Measurements from ENCODE around the gene SGSM2.

SGSM2 gene

GRCh38 chr17:2399572-2400473 lies 62.5 kb downstream of the SGSM2 start:
- H3K4me1 Mint-ChIP-seq (ENCODE audit: low read depth), result peaks cover 44% of the 10 kb centered on the region
- no peaks in the 10 kb centered on the region for H3K9me3 Mint-ChIP-seq
- no peaks in the 10 kb centered on the region for H3K36me3 Mint-ChIP-seq (ENCODE audit: low read depth)
- peak overlapping the region; percentile 100 for H3K27ac Mint-ChIP-seq
- peak overlapping the region; percentile 92 for H3K4me3 Mint-ChIP-seq
- peak; percentile 93 for DNase-seq (ENCODE audit: low spot score)
- no peaks in the 10 kb centered on the region for H3K27me3 Mint-ChIP-seq (ENCODE audit: low read depth)

GRCh38 chr17:2400474-2400866 lies 63.2 kb downstream of the SGSM2 start:
- H3K27ac Mint-ChIP-seq, result peak overlapping the region; percentile 100
- peaks cover 6% of the 10 kb centered on the region for H3K36me3 Mint-ChIP-seq (ENCODE audit: low read depth)
- peak overlapping the region; percentile 92 for H3K4me3 Mint-ChIP-seq
- no peaks in the 10 kb centered on the region for H3K9me3 Mint-ChIP-seq
- no peaks in the 10 kb centered on the region for H3K27me3 Mint-ChIP-seq (ENCODE audit: low read depth)
- DNase-seq (ENCODE audit: low spot score), result peak; percentile 59
- peaks cover 48% of the 10 kb centered on the region for H3K4me1 Mint-ChIP-seq (ENCODE audit: low read depth)

- Mint-ChIP-seq H3K4me3 (peak within 1 kb of the TSS; percentile 94), H3K27me3 (ENCODE audit: low read depth) (no peaks in the 10 kb centered on the region), H3K9me3 (no peaks in the 10 kb centered on the region), H3K27ac (peak within 1 kb of the TSS; percentile 100), H3K36me3 (ENCODE audit: low read depth) (peaks cover 6% of the 10 kb centered on the region), H3K4me1 (ENCODE audit: low read depth) (peaks cover 47% of the 10 kb centered on the region)
- DNase-seq (ENCODE audit: low spot score), result peak; percentile 95
These were observed 63.6 kb downstream of the SGSM2 start, which contains the start of gene MNT for GRCh38 chr17:2400877-2401425. TSS of gene MNT (minus strand) at chr17:2401060. CDS start at chr17:2400712, 348 bp downstream.

GRCh38 chr17:2401426-2402221 lies 64.3 kb downstream of the SGSM2 start:
- DNase-seq (ENCODE audit: low spot score), result peak; percentile 99
- H3K4me1 Mint-ChIP-seq (ENCODE audit: low read depth), result peaks cover 47% of the 10 kb centered on the region
- no peaks in the 10 kb centered on the region for H3K9me3 Mint-ChIP-seq
- H3K27me3 Mint-ChIP-seq (ENCODE audit: low read depth), result no peaks in the 10 kb centered on the region
- H3K4me3 Mint-ChIP-seq, result peak overlapping the region; percentile 94
- H3K27ac Mint-ChIP-seq, result peak overlapping the region; percentile 100
- H3K36me3 Mint-ChIP-seq (ENCODE audit: low read depth), result peaks cover 6% of the 10 kb centered on the region

- H3K27me3 Mint-ChIP-seq (ENCODE audit: low read depth), result no peaks in the 10 kb centered on the region
- DNase-seq (ENCODE audit: low spot score), result no peak
- H3K4me1 Mint-ChIP-seq (ENCODE audit: low read depth), result peaks cover 47% of the 10 kb centered on the region
- peak overlapping the region; percentile 79 for H3K27ac Mint-ChIP-seq
- H3K4me3 Mint-ChIP-seq, result peak overlapping the region; percentile 82
- no peaks in the 10 kb centered on the region for H3K9me3 Mint-ChIP-seq
- H3K36me3 Mint-ChIP-seq (ENCODE audit: low read depth), result peaks cover 8% of the 10 kb centered on the region
These were observed 65.2 kb downstream of the SGSM2 start for GRCh38 chr17:2402544-2402943.

- no peaks in the 10 kb centered on the region for H3K9me3 Mint-ChIP-seq
- no peak for DNase-seq (ENCODE audit: low spot score)
- no peak overlapping the region for H3K27ac Mint-ChIP-seq
- peak overlapping the region; percentile 82 for H3K4me3 Mint-ChIP-seq
- no peaks in the 10 kb centered on the region for H3K27me3 Mint-ChIP-seq (ENCODE audit: low read depth)
- peaks cover 8% of the 10 kb centered on the region for H3K36me3 Mint-ChIP-seq (ENCODE audit: low read depth)
- H3K4me1 Mint-ChIP-seq (ENCODE audit: low read depth), result peaks cover 45% of the 10 kb centered on the region
These were observed 65.7 kb downstream of the SGSM2 start for GRCh38 chr17:2403044-2403443.

GRCh38 chr17:2405247-2405926 lies 68.1 kb downstream of the SGSM2 start:
- DNase-seq (ENCODE audit: low spot score), result no peak
- no peaks in the 10 kb centered on the region for H3K27me3 Mint-ChIP-seq (ENCODE audit: low read depth)
- no peaks in the 10 kb centered on the region for H3K9me3 Mint-ChIP-seq
- H3K36me3 Mint-ChIP-seq (ENCODE audit: low read depth), result peaks cover 8% of the 10 kb centered on the region
- peaks cover 35% of the 10 kb centered on the region for H3K4me1 Mint-ChIP-seq (ENCODE audit: low read depth)
- peak overlapping the region; percentile 42 for H3K27ac Mint-ChIP-seq
- H3K4me3 Mint-ChIP-seq, result no peak overlapping the region

GRCh38 chr17:2406271-2406902 lies 69.1 kb downstream of the SGSM2 start:
- Mint-ChIP-seq H3K27me3 (ENCODE audit: low read depth) (no peaks in the 10 kb centered on the region), H3K9me3 (no peaks in the 10 kb centered on the region), H3K4me3 (no peak overlapping the region), H3K36me3 (ENCODE audit: low read depth) (peaks cover 8% of the 10 kb centered on the region), H3K27ac (peak overlapping the region; percentile 80), H3K4me1 (ENCODE audit: low read depth) (peaks cover 33% of the 10 kb centered on the region)
- DNase-seq (ENCODE audit: low spot score), result no peak

GRCh38 chr17:2406903-2407790 lies 69.8 kb downstream of the SGSM2 start:
- H3K9me3 Mint-ChIP-seq, result no peaks in the 10 kb centered on the region
- H3K27ac Mint-ChIP-seq, result peak overlapping the region; percentile 80
- DNase-seq (ENCODE audit: low spot score), result peak; percentile 73
- peaks cover 28% of the 10 kb centered on the region for H3K4me1 Mint-ChIP-seq (ENCODE audit: low read depth)
- no peaks in the 10 kb centered on the region for H3K27me3 Mint-ChIP-seq (ENCODE audit: low read depth)
- peaks cover 8% of the 10 kb centered on the region for H3K36me3 Mint-ChIP-seq (ENCODE audit: low read depth)
- no peak overlapping the region for H3K4me3 Mint-ChIP-seq

- Mint-ChIP-seq H3K9me3 (no peaks in the 10 kb centered on the region), H3K4me3 (no peak overlapping the region), H3K4me1 (ENCODE audit: low read depth) (peaks cover 11% of the 10 kb centered on the region)
These were observed 73.7 kb downstream of the SGSM2 start for GRCh38 chr17:2410951-2411350.

GRCh38 chr17:2412561-2413021 lies 75.3 kb downstream of the SGSM2 start:
- Mint-ChIP-seq H3K4me1 (ENCODE audit: low read depth) (no peaks in the 10 kb centered on the region), H3K36me3 (ENCODE audit: low read depth) (peaks cover 4% of the 10 kb centered on the region), H3K27ac (no peak overlapping the region), H3K27me3 (ENCODE audit: low read depth) (no peaks in the 10 kb centered on the region), H3K4me3 (no peak overlapping the region), H3K9me3 (no peaks in the 10 kb centered on the region)
- DNase-seq (ENCODE audit: low spot score), result no peak

More at GRCh38 chr17:2410951-2411350, 73.7 kb downstream of the SGSM2 start:
- peaks cover 6% of the 10 kb centered on the region for H3K36me3 Mint-ChIP-seq (ENCODE audit: low read depth)
- H3K27ac Mint-ChIP-seq, result no peak overlapping the region
- no peaks in the 10 kb centered on the region for H3K27me3 Mint-ChIP-seq (ENCODE audit: low read depth)
- DNase-seq (ENCODE audit: low spot score), result no peak

- DNase-seq (ENCODE audit: low spot score), result no peak
- Mint-ChIP-seq H3K4me3 (no peak overlapping the region), H3K27ac (no peak overlapping the region), H3K27me3 (ENCODE audit: low read depth) (no peaks in the 10 kb centered on the region), H3K4me1 (ENCODE audit: low read depth) (no peaks in the 10 kb centered on the region), H3K9me3 (no peaks in the 10 kb centered on the region), H3K36me3 (ENCODE audit: low read depth) (peaks cover 6% of the 10 kb centered on the region)
These were observed 77.3 kb downstream of the SGSM2 start for GRCh38 chr17:2414446-2415064.
